WTC11 (cell line): Measurements from ENCODE around the gene BCKDHA.

ENCODE experiments used
- NFE2L1 ChIP-seq: sonication (generic); formaldehyde crosslinking; IDR thresholded peaks from 2 replicates; pipeline ENCODE4 v1.8.1; 2023; ENCODE audit warnings: missing genetic modification reagents
- TF ChIP-seq, protein P1 (sequence below): sonication (generic); formaldehyde crosslinking; IDR thresholded peaks from 2 replicates; pipeline ENCODE4 v1.8.0; 2022; ENCODE audit warnings: mild to moderate bottlenecking, missing genetic modification reagents
- TF ChIP-seq, protein P2 (sequence below): sonication (generic); formaldehyde crosslinking; IDR thresholded peaks from 2 replicates; pipeline ENCODE4 v1.8.0; 2022; ENCODE audit warnings: mild to moderate bottlenecking, missing genetic modification reagents

DNA sequence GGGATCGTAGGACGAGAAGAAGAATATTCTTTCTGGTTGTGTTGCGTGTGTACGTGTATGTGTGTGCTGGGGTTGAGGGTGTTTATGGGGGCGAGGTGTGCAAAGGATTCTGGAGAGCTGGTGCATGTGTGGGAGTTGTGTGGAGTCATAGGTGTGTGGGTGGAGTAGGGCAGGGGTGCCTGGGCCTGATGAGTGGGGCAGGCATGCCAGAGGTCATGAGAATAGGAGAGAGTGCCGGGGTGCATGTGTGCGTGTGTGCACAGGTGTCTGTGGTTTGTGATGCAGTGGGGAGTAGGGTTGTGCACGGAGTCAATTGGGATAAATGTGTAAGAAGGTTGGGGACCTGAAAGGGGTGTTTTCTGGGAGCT is 20.6 kb upstream of the BCKDHA start:
- TF ChIP-seq, protein P1, sequence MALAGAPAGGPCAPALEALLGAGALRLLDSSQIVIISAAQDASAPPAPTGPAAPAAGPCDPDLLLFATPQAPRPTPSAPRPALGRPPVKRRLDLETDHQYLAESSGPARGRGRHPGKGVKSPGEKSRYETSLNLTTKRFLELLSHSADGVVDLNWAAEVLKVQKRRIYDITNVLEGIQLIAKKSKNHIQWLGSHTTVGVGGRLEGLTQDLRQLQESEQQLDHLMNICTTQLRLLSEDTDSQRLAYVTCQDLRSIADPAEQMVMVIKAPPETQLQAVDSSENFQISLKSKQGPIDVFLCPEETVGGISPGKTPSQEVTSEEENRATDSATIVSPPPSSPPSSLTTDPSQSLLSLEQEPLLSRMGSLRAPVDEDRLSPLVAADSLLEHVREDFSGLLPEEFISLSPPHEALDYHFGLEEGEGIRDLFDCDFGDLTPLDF (CRISPR knock-in tag): no peak
- TF ChIP-seq, protein P2, sequence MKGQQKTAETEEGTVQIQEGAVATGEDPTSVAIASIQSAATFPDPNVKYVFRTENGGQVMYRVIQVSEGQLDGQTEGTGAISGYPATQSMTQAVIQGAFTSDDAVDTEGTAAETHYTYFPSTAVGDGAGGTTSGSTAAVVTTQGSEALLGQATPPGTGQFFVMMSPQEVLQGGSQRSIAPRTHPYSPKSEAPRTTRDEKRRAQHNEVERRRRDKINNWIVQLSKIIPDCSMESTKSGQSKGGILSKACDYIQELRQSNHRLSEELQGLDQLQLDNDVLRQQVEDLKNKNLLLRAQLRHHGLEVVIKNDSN (CRISPR knock-in tag): no peak
- no peak for TF ChIP-seq NFE2L1 (CRISPR knock-in tag)
